ENCODE data around the gene DENND5A.
"Not testable (repeated sequence)": the region's sequence is repeated elsewhere in the genome, so short reads cannot be mapped to it uniquely, and the experiment has no call there.

DENND5A gene

GRCh38 chr11:9176550-9176949 lies 88.6 kb downstream of the DENND5A start:
- DNase-seq (ENCODE audit: low read depth in 2 of 2), result no peak

DNA sequence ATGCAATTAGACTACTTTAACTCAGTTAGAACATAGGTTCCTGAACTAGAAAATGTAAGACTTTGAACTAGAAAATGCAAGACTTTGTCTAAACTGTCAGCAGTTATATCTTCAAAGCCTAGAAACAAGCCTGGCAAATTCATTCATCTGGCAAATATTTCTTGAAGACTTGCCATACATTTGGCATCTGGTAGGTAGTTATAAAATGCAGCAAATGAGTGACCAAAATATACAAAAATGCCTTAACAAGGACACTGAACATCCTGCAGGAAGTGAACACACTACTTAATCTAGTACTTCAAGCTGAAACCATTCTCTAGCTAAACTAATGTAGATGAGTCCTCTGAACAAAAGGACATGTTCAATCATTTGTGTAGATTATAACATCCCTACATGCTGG lies 89.0 kb downstream of the DENND5A start:
- no peak for DNase-seq (ENCODE audit: low read depth in 2 of 2)

GRCh38 chr11:9172389-9172788 lies 92.8 kb downstream of the DENND5A start:
- DNase-seq (ENCODE audit: low read depth in 2 of 2), result no peak

DNA sequence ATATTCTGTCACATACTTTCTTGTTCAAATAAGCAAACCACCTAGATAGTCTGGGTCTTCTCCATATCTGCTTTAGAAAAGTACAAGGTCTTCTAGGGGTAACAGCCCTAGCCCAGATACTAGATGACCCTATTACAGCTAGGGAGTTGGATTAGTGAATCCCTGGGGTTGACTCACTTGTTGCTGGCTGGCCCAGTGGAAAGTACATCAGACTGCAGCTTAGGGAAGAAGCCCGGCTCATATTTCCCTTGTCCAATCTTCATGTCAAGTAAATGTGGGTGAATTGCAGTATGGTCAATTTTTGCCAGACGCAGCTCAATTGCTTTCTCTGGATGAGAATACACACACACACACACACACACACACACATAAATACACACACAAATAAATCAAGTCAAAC lies 94.7 kb downstream of the DENND5A start:
- DNase-seq (ENCODE audit: low read depth in 2 of 2), result no peak

DNA sequence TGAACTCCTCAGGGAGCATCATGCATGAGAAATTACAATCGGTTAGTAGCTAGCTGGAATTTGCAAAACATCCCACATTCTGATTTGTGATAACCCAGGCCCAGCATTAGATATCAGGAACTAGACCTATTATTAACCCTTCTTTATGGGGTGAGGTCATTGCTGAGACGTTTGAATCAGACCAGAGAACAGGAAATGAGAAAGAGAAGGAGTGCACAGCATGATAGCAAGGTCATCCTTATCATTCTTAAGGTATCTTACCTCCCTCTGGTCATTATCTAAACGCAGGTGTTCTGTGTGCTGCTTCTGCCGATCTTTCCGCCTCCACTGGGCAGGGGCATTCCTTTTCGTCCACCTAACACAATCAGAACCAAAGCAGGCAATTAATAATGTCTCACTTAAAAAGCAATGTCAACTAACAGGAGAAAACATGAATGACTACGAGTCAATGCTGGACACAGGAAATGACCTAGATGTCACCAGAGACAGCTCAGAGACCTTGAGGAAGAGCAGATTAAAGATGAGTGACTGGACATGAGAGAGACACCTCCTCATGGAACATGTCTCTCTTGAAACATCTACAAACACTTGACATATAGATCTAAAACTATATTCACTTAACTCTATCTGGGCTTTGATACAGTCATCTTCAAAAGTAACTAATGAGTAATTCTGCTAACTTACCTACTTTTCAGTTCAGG lies 95.4 kb downstream of the DENND5A start:
- no peak for DNase-seq (ENCODE audit: low read depth in 2 of 2)

DNA sequence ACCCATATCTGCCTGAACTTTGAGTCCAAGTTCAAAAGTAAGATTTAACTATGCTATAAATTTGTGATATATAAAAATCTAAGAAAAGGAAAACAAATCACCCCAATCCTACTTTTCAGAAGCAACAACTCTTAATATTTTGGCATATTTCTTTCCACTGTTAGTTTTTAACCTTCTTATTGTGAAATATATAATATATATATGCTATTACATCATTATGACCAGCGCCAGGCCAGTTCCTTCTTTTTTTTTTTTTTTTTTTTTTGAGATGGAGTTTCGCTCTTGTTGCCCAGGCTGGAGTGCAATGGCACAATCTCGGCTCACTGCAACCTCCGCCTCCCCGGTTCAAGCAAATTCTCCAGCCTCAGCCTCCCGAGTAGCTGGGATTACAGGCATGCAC lies 103.2 kb downstream of the DENND5A start:
- DNase-seq (ENCODE audit: low read depth in 2 of 2), result not testable (repeated sequence)

DNA sequence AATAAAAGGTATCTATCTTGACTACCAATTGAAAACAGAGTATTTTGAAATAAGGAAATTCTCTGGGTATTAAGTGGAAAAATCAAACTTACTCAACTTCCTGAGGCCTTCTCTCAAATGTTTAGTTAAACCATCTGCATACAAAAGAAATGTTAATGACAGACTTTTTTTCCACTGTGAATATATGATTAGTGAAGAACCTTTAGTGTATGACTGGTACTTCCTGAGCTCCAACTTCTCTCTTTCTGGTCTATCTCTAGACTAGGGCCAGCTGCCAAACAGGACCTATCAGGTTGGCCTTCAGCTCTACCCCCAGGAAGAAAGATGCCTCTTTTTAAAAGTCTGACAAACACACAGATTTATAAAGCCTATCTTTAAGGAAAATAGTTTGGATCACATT lies 105.0 kb downstream of the DENND5A start:
- no peak for DNase-seq (ENCODE audit: low read depth in 2 of 2)

GRCh38 chr11:9158898-9159391 lies 106.2 kb downstream of the DENND5A start:
- no peak for DNase-seq (ENCODE audit: low read depth in 2 of 2)

- no peak for DNase-seq (ENCODE audit: low read depth in 2 of 2)
Observed at GRCh38 chr11:9155930-9156329, 109.2 kb downstream of the DENND5A start.

- DNase-seq (ENCODE audit: low read depth in 2 of 2), result no peak
Observed at GRCh38 chr11:9153651-9154050, 111.5 kb downstream of the DENND5A start.

DNA sequence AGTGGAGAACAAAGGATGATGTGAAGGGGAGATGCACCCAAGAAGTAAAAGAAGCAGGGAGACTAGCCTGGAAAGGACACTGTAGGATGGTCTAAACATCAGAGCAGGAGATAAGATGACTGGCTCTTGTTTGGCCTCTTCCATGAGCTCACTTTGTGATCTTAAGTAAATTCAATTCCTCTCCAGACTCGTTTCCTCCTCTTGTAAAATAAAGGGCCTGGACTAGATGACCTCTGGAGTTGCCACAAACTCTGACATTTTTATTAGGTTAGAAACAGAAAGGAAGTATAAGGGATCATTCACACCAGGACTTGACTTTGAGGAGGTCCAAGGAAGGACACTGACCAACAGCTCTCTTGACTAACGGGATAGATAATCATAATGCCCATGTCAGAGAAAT lies 113.5 kb downstream of the DENND5A start:
- no peak for DNase-seq (ENCODE audit: low read depth in 2 of 2)

GRCh38 chr11:9150926-9151325 lies 114.2 kb downstream of the DENND5A start:
- DNase-seq (ENCODE audit: low read depth in 2 of 2), result no peak

- DNase-seq (ENCODE audit: low read depth in 2 of 2), result no peak
Observed at GRCh38 chr11:9150501-9150900, 114.6 kb downstream of the DENND5A start.

- DNase-seq (ENCODE audit: low read depth in 2 of 2), result no peak
Observed at GRCh38 chr11:9148727-9149126, 116.4 kb downstream of the DENND5A start.

DNA sequence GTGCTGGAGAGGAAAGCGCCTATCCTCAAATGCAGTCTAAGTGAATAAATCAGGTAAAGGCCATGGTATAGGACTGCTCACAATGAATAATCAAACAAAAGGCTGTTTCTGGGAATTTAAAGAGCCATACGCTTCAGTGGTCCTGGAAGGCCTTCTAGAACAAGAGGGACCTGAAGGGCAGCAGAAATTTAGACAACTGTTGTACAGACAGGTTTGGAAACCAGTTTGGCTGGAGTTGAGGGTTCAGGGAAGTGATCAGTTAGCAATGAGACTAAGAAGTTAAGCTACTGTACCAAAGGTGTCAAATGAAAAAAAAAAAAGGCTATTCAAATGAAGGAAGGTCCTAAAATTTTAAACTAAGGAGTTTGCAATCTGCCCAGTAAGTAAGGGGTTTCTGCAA lies 117.1 kb downstream of the DENND5A start:
- DNase-seq (ENCODE audit: low read depth in 2 of 2), result no peak

DNA sequence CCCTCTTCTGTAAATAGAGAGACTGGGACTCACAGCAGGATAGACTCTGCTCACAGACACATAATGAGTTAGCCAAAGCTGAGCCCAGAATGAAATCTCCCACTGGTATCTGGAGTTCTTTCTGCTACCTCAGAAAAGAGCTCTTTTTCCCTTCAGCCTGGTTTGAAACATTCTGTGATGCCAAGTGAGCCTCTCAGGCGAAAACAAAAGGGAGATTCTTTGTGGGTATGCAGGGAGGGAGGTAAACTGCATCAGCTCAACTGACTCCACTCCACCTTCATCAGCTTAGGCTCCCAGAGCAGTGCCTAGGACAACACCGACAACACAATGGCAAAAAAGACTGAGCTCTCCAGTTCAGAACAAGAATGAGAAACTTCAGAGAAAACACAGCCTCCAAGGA lies 118.7 kb downstream of the DENND5A start:
- DNase-seq (ENCODE audit: low read depth in 2 of 2), result no peak

GRCh38 chr11:9145283-9145682 lies 119.9 kb downstream of the DENND5A start:
- no peak for DNase-seq (ENCODE audit: low read depth in 2 of 2)

DNA sequence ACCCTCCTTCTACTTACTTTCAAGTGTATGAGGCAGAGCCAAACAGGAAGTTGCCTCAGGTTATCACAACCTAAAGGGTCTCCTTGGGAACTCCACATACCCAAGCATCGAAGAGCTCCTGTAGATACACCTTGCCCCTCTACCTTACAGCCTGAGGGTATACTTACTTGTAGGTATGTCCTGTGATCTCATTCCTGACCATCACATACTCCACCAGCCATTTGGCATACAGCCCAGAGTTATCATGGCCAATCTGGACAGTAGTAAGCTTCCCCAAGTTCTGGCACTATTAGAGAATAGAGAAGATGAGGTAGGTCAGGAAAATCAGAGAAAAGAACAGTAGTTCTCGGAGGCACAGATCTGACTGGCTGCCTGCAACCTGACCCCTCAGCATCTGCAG lies 120.3 kb downstream of the DENND5A start:
- DNase-seq (ENCODE audit: low read depth in 2 of 2), result no peak

DNA sequence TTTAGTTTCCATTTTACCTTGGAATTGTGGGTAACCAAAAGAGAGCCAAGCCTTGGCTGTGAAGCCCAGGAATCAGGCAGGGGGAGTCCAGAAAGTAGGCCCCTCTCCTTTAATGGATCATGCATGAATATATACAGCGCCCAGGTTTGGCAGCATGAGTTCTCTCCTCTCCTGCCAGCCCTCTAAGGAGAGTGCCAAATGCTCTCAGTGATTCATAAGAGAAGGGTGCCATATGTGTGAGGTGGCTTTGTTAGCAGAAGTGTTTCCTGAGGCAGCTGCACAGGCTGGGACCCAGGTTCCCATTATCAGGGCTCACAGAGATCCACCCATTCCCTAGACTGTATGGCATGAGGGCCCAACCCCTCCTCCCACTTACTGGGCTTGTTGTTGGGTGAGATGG lies 121.4 kb downstream of the DENND5A start:
- no peak for DNase-seq (ENCODE audit: low read depth in 2 of 2)

GRCh38 chr11:9142732-9143131 lies 122.4 kb downstream of the DENND5A start:
- DNase-seq (ENCODE audit: low read depth in 2 of 2), result no peak

DNA sequence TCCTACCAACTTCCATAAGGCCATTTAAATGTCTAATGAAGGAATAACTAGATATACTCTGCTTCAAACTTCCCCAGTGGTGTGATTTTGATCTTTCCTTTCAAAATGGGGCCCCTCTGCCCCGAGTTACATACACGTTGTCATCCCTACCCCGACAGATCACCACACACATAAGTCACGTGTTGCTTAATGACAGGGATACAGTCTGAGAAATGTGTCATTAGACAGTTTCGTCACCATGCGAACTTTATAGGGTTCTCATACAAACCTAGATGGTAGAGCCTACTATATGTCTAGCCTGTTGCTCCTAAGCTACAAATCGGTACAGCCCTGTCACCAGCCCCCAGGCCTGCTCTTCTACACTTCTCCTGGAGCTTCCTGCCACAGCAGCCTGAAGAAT lies 124.0 kb downstream of the DENND5A start:
- DNase-seq (ENCODE audit: low read depth in 2 of 2), result no peak

GRCh38 chr11:9139628-9140357 lies 125.4 kb downstream of the DENND5A start:
- no peak for DNase-seq (ENCODE audit: low read depth in 2 of 2)

Measured in stimulated activated CD8-positive, alpha-beta memory T cell treated with anti-CD3 and anti-CD28 coated beads, Interleukin-2, amount 100 ng/mL, for 1 hour (primary cell).